GM12878 (cell line): ENCODE results near the gene ANKRD16. TPM values are rescaled to one million over a fixed set of nuclear protein-coding genes. Genes with fewer than 3 reads are reported as not detected.
A peak's percentile ranks its signal among the peaks of the same experiment; 100 is the strongest.
"Not testable (repeated sequence)": the region's sequence is repeated elsewhere in the genome, so short reads cannot be mapped to it uniquely, and the experiment has no call there.

Experiments used
- ATAC-seq: fragments of 200-7000 bp; cut with Tn5 transposase; 3 replicates; pipeline ENCODE4 v1.9.1; 2020; ENCODE audit warnings: mild to moderate bottlenecking, moderate library complexity
- BruUV-seq: library from RNA; stranded (reverse); fragments of 400-500 nt; replicated peaks from 2 replicates; lab custom pipeline; 2021; lab: Mats Ljungman, UMichigan
- CTCF ChIA-PET: fragments of 300-600 bp; sonication (Branson Sonifier 250); formaldehyde crosslinking; extraction: SDS; loops from one replicate; lab custom pipeline; 2021; ENCODE audit warnings: inconsistent platforms; lab: Yijun Ruan, JAX
- POLR2A ChIA-PET: fragments of 350-600 bp; formaldehyde crosslinking; extraction: SDS; loops from one replicate; lab custom pipeline; 2021; ENCODE audit warnings: inconsistent platforms; lab: Charles Lee
- RAD21 ChIA-PET: fragments of 300-600 bp; sonication (Branson Sonifier 250); formaldehyde crosslinking; loops from one replicate; lab custom pipeline; 2023; ENCODE audit warnings: antibody characterized with exemption; ENCODE audit not compliant: unreplicated experiment; lab: Charles Lee
- SMC1A ChIA-PET: fragments of 300-600 bp; sonication (Branson Sonifier 250); formaldehyde crosslinking; loops from one replicate; lab custom pipeline; 2023; ENCODE audit not compliant: unreplicated experiment, uncharacterized antibody; lab: Charles Lee
- DNase-seq: peaks from one replicate; pipeline ENCODE4 v3.0.0-alpha.2; 2011; ENCODE audit warnings: low read depth, low spot score
- FAIRE-seq: peaks from 3 replicates; lab custom pipeline; 2011; peaks lifted over from hg19 to GRCh38; lab: Jason Lieb, UNC
- H2AFZ ChIP-seq: 2 replicates; pipeline ENCODE4 v1.6.0; 2011; ENCODE audit warnings: low read depth, low read length, control low read depth; ENCODE audit not compliant: control insufficient read depth
- H3K27ac ChIP-seq: 2 replicates; pipeline ENCODE4 v1.5.1; 2011; ENCODE audit warnings: control low read depth; ENCODE audit not compliant: control insufficient read depth, insufficient read depth
- H3K27me3 ChIP-seq, 2 experiments: replicated peaks in 1 of 2; 2 replicates each; pipeline versions ENCODE4 v1.6.0 to v1.6.1; 2011; ENCODE audit warnings: low read length in 1 of 2; ENCODE audit not compliant: control insufficient read depth in 2 of 2, insufficient read depth in 2 of 2
- H3K36me3 ChIP-seq, 2 experiments: 2 replicates each; pipeline ENCODE4 v1.5.1; 2011; ENCODE audit warnings: low read length in 1 of 2; ENCODE audit not compliant: control insufficient read depth in 2 of 2, insufficient read depth in 2 of 2
- H3K4me1 ChIP-seq: 2 replicates; pipeline ENCODE4 v1.6.1; 2011; ENCODE audit warnings: mild to moderate bottlenecking, low read length, moderate library complexity, mixed read lengths; ENCODE audit not compliant: control insufficient read depth, insufficient read depth
- H3K4me2 ChIP-seq: 2 replicates; pipeline ENCODE4 v1.6.0; 2011; ENCODE audit warnings: control low read depth; ENCODE audit not compliant: control insufficient read depth, insufficient read depth
- H3K4me3 ChIP-seq: fragments of 200-600 bp; sonication (generic); 2 replicates; pipeline ENCODE4 v1.5.1; 2016
- H3K79me2 ChIP-seq: 2 replicates; pipeline ENCODE4 v1.6.0; 2011; ENCODE audit warnings: low read length; ENCODE audit not compliant: control insufficient read depth, insufficient read depth
- H3K9ac ChIP-seq: 2 replicates; pipeline ENCODE4 v1.8.0; 2011; ENCODE audit warnings: low read length, control low read depth, mixed read lengths; ENCODE audit not compliant: control insufficient read depth, insufficient read depth
- H3K9me3 ChIP-seq: replicated peaks from 3 replicates; pipeline ENCODE4 v1.5.1; 2011; ENCODE audit warnings: mild to moderate bottlenecking, low read length; ENCODE audit not compliant: control insufficient read depth, insufficient read depth
- H4K20me1 ChIP-seq: 2 replicates; pipeline ENCODE4 v1.6.0; 2011; ENCODE audit not compliant: control insufficient read depth, insufficient read depth
- HDGF ChIP-seq: fragments of 450-650 bp; IDR thresholded peaks from 2 replicates; pipeline ENCODE4 v1.6.1; 2016; ENCODE audit warnings: antibody characterized with exemption
- MEF2B ChIP-seq: fragments of 450-650 bp; IDR thresholded peaks from 2 replicates; pipeline ENCODE4 v1.6.1; 2018; ENCODE audit warnings: mild to moderate bottlenecking, moderate library complexity; ENCODE audit not compliant: partially characterized antibody, poor library complexity, severe bottlenecking
- MTA2 ChIP-seq: fragments of 450-650 bp; IDR thresholded peaks from 2 replicates; pipeline ENCODE4 v1.6.1; 2016; ENCODE audit warnings: low read depth, mild to moderate bottlenecking, moderate library complexity
- NFYB ChIP-seq: IDR thresholded peaks from 2 replicates; pipeline ENCODE4 v1.6.1; 2011; ENCODE audit warnings: low read depth, mild to moderate bottlenecking, low read length, improper control_type of control experiment, moderate library complexity; ENCODE audit not compliant: insufficient read depth
- WGBS: methylation state at CpG from one replicate; pipeline ENCODE4 v1.1.6; 2016; ENCODE audit warnings: low lambda C conversion rate; ENCODE audit not compliant: insufficient replicate concordance, insufficient coverage; ENCODE audit errors: missing lambda C conversion rate; 5-methylcytosine and 5-hydroxymethylcytosine counted together
- in situ Hi-C: fragments of 300-500 bp; cut with MboI; formaldehyde crosslinking; loops from 9 replicates; pipeline ENCODE4 v1.14.3; 2018; ENCODE audit warnings: mixed read lengths
- intact Hi-C: fragments of 100-400 bp; cut with micrococcal nuclease; formaldehyde crosslinking; loops from one replicate; pipeline ENCODE4 v1.14.2; 2022; ENCODE audit not compliant: unreplicated experiment
- polyA plus RNA-seq, 11 experiments: library from polyadenylated mRNA; depleted of rRNA in 4 of 11; unstranded in 6 of 11; stranded (reverse) in 5 of 11; fragments of >200 nt; fragmentation: Nextera tagmentation in 4 of 11; fragmentation: Illumina TruSeq in 1 of 11; extraction: Ambion mirVana in 4 of 11; extraction: Trizol in 1 of 11; gene quantifications; 1 replicate in 1 of 11; 2 replicates in 10 of 11; pipeline versions ENCODE4 v1.2.1 to v1.2.3, GENCODE V29; 2011 to 2016; ENCODE audit warnings: inconsistent platforms in 2 of 11, missing spikeins in 2 of 11, low read depth in 1 of 11
- total RNA-seq, 4 experiments: library from RNA; depleted of rRNA in 3 of 4; stranded (reverse); fragments of >200 nt in 3 of 4; fragmentation: Illumina TruSeq in 1 of 4; extraction: Trizol in 1 of 4; gene quantifications; 2 replicates each; pipeline versions ENCODE4 v1.2.1 to v1.2.3, GENCODE V29; 2013 to 2021

ANKRD16 gene
- total and polyA plus RNA-seq, 10 of the 15 experiments (the other 5 are each of a cell fraction or from before 2014, with no cell fraction given) = 0.57 to 13.6 (median 4.4) TPM

- TF ChIP-seq MEF2B = peak; percentile 19
- peak; percentile 57; the same call in 1 of the 2 replicates for TF ChIP-seq HDGF
- TF ChIP-seq MTA2 = peak; percentile 26; the same call in 1 of the 2 replicates
- FAIRE-seq, ATAC-seq, H4K20me1 ChIP-seq, H3K36me3 ChIP-seq, H3K79me2 ChIP-seq, H3K27ac ChIP-seq, CTCF ChIA-PET, H2AFZ ChIP-seq, H3K4me2 ChIP-seq, SMC1A ChIA-PET, DNase-seq, H3K9me3 ChIP-seq, H3K9ac ChIP-seq, BruUV-seq, H3K4me3 ChIP-seq, H3K27me3 ChIP-seq, RAD21 ChIA-PET, in situ Hi-C loops: not testable (repeated sequence)
- peaks cover 16% of the 10 kb centered on the region for H3K4me1 ChIP-seq
- 48% methylated on average over 5 of the region's 5 CpGs for WGBS
- POLR2A ChIA-PET = interaction anchor here (1.4 kb wide), 1 partner anchor 23 kb away, joined by 4 read pairs; no protein-coding TSS in a partner anchor
- intact Hi-C loops = loop anchor here (10.0 kb wide), 1 partner anchor 422 kb away; no protein-coding TSS in a partner anchor
Measured at GRCh38 chr10:5866451-5867081, 23.1 kb downstream of the ANKRD16 start.

- not testable (repeated sequence) for ATAC-seq, H3K9me3 ChIP-seq
- peak overlapping the region; percentile 97 for H3K4me2 ChIP-seq
- peaks cover 20% of the 10 kb centered on the region for H3K4me1 ChIP-seq
- peak overlapping the region; percentile 28 for H3K9ac ChIP-seq
- TF ChIP-seq NFYB = peak; percentile 83
- TF ChIP-seq, all 136 proteins: peak for 1; not testable (repeated sequence) for 135
- ChIA-PET CTCF (interaction anchor here (0.6 to 5.6 kb wide), 23 partner anchors 11 to 1547 kb away, joined by 3 to 39 read pairs (median 4); partner anchors contain the start of gene GDI2), POLR2A (interaction anchor here (0.5 to 3.6 kb wide), 16 partner anchors 10 to 191 kb away, joined by 3 to 45 read pairs (median 6); partner anchors contain the start of genes ANKRD16, FBH1 and GDI2), RAD21 (interaction anchor here (0.6 to 7.1 kb wide), 17 partner anchors 10 to 234 kb away, joined by 3 to 107 read pairs (median 4); partner anchors contain the start of gene GDI2), SMC1A (interaction anchor here (0.8 to 7.0 kb wide), 17 partner anchors 10 to 194 kb away, joined by 3 to 86 read pairs (median 6); partner anchors contain the start of genes ANKRD16 and FBH1)
- 67% methylated on average over 9 of the region's 9 CpGs for WGBS
- not testable (repeated sequence) for FAIRE-seq, BruUV-seq, H3K27me3 ChIP-seq, H3K79me2 ChIP-seq, H4K20me1 ChIP-seq, H3K36me3 ChIP-seq, DNase-seq
- in situ Hi-C loops = loop anchor here (5.0 kb wide), 1 partner anchor 176 kb away; no protein-coding TSS in a partner anchor
- peak overlapping the region; percentile 73 for H3K27ac ChIP-seq
- peak overlapping the region; percentile 34 for H3K4me3 ChIP-seq
- peak overlapping the region; percentile 13 for H2AFZ ChIP-seq
- intact Hi-C loops = loop anchor here (1.0 to 10.0 kb wide), 4 partner anchors 10 to 418 kb away; partner anchors contain the start of gene GDI2
Measured at GRCh38 chr10:5862981-5863685, 26.6 kb downstream of the ANKRD16 start.
